AG09319 (cell line): ENCODE results near the gene DLG1.

Experiments used
- DNase-seq: peaks from one replicate; pipeline ENCODE4 v3.0.0-alpha.2; 2010; ENCODE audit warnings: low read depth; ENCODE audit errors: extremely low read depth
- CTCF ChIP-seq: IDR thresholded peaks from 2 replicates; pipeline ENCODE4 v1.5.1; 2011; ENCODE audit warnings: low read depth, mild to moderate bottlenecking, inconsistent platforms, low read length, moderate library complexity

Gene DLG1

GRCh38 chr3:197339841-197340520 is 41.6 kb upstream of the DLG1 start:
- TF ChIP-seq CTCF, result no peak

GRCh38 chr3:197338586-197338985 is 40.2 kb upstream of the DLG1 start:
- DNase-seq, result no peak
- no peak for TF ChIP-seq CTCF

More at GRCh38 chr3:197339841-197340520, 41.6 kb upstream of the DLG1 start:
- DNase-seq, result peak; percentile 40

- no peak for DNase-seq
- no peak for TF ChIP-seq CTCF
Observed at GRCh38 chr3:197337656-197338055, 39.2 kb upstream of the DLG1 start.

GRCh38 chr3:197337214-197337613 is 38.8 kb upstream of the DLG1 start:
- no peak for TF ChIP-seq CTCF
- DNase-seq, result no peak

GRCh38 chr3:197336348-197336747 is 37.9 kb upstream of the DLG1 start:
- no peak for TF ChIP-seq CTCF
- no peak for DNase-seq

GRCh38 chr3:197335428-197336132 is 37.2 kb upstream of the DLG1 start:
- no peak for TF ChIP-seq CTCF
- DNase-seq, result no peak

- TF ChIP-seq CTCF, result no peak
- DNase-seq, result no peak
Observed at GRCh38 chr3:197333901-197334639, 35.7 kb upstream of the DLG1 start.
